Measurements from ENCODE around the gene SYNGR4.

Gene SYNGR4

GRCh38 chr19:48405010-48405659 is 41.0 kb downstream of the SYNGR4 start:
- Histone ChIP-seq H3K27ac (ENCODE audit: low read depth, low read length) (no peak overlapping the region), H2BK5ac (ENCODE audit: low read length) (no peak overlapping the region), H3K79me2 (ENCODE audit: control insufficient read depth, insufficient read depth, low read length) (no peaks in the 10 kb centered on the region), H2AK5ac (ENCODE audit: low read length) (no peak overlapping the region), H3K36me3 (ENCODE audit: control insufficient read depth, insufficient read depth, low read length) (no peaks in the 10 kb centered on the region), H3K4me2 (ENCODE audit: low read length) (no peak overlapping the region), H2BK120ac (ENCODE audit: low read depth, low read length) (no peak overlapping the region), H3K9ac (ENCODE audit: low read length) (no peak overlapping the region), H3K4me1 (ENCODE audit: control insufficient read depth, low read depth, low read length) (no peaks in the 10 kb centered on the region), H3K27me3 (ENCODE audit: insufficient read depth, low read length, poor library complexity) (no peaks in the 10 kb centered on the region), H2BK15ac (replicated peaks; ENCODE audit: low read depth) (no peak overlapping the region), H3K4ac (ENCODE audit: low read depth, low read length) (no peak overlapping the region), H3K56ac (ENCODE audit: low read length) (no peak overlapping the region), H4K8ac (ENCODE audit: low read depth, low read length) (no peak overlapping the region), H4K5ac (ENCODE audit: low read length) (no peak overlapping the region), H3K4me3 (ENCODE audit: low read length) (no peak overlapping the region), H3K18ac (ENCODE audit: low read length) (no peak overlapping the region), H3K79me1 (ENCODE audit: low read length) (no peaks in the 10 kb centered on the region), H3K23ac (ENCODE audit: low read length) (no peak overlapping the region)
- DNase-seq, result no peak
- WGBS (ENCODE audit: extremely low coverage, insufficient coverage, low lambda C conversion rate), result no CpG with 5 or more reads among the region's 27 CpGs

GRCh38 chr19:48405850-48406249 is 41.7 kb downstream of the SYNGR4 start:
- no CpG with 5 or more reads among the region's 13 CpGs for WGBS (ENCODE audit: extremely low coverage, insufficient coverage, low lambda C conversion rate)
- no peak overlapping the region for H2BK5ac ChIP-seq (ENCODE audit: low read length)
- no peak overlapping the region for H2AK5ac ChIP-seq (ENCODE audit: low read length)
- DNase-seq, result no peak
- no peak overlapping the region for H2BK120ac ChIP-seq (ENCODE audit: low read depth, low read length)
- no peak overlapping the region for H4K5ac ChIP-seq (ENCODE audit: low read length)
- no peak overlapping the region for H3K4me2 ChIP-seq (ENCODE audit: low read length)
- H2BK15ac ChIP-seq (replicated peaks; ENCODE audit: low read depth), result no peak overlapping the region
- H3K4me1 ChIP-seq (ENCODE audit: control insufficient read depth, low read depth, low read length), result no peaks in the 10 kb centered on the region
- no peaks in the 10 kb centered on the region for H3K27me3 ChIP-seq (ENCODE audit: insufficient read depth, low read length, poor library complexity)
- no peak overlapping the region for H4K8ac ChIP-seq (ENCODE audit: low read depth, low read length)
- no peaks in the 10 kb centered on the region for H3K79me2 ChIP-seq (ENCODE audit: control insufficient read depth, insufficient read depth, low read length)
- H3K36me3 ChIP-seq (ENCODE audit: control insufficient read depth, insufficient read depth, low read length), result no peaks in the 10 kb centered on the region
- H3K9ac ChIP-seq (ENCODE audit: low read length), result no peak overlapping the region
- no peak overlapping the region for H3K18ac ChIP-seq (ENCODE audit: low read length)
- H3K23ac ChIP-seq (ENCODE audit: low read length), result no peak overlapping the region
- no peak overlapping the region for H3K27ac ChIP-seq (ENCODE audit: low read depth, low read length)
- H3K79me1 ChIP-seq (ENCODE audit: low read length), result no peaks in the 10 kb centered on the region
- H3K4ac ChIP-seq (ENCODE audit: low read depth, low read length), result no peak overlapping the region
- no peak overlapping the region for H3K56ac ChIP-seq (ENCODE audit: low read length)
- no peak overlapping the region for H3K4me3 ChIP-seq (ENCODE audit: low read length)

DNA sequence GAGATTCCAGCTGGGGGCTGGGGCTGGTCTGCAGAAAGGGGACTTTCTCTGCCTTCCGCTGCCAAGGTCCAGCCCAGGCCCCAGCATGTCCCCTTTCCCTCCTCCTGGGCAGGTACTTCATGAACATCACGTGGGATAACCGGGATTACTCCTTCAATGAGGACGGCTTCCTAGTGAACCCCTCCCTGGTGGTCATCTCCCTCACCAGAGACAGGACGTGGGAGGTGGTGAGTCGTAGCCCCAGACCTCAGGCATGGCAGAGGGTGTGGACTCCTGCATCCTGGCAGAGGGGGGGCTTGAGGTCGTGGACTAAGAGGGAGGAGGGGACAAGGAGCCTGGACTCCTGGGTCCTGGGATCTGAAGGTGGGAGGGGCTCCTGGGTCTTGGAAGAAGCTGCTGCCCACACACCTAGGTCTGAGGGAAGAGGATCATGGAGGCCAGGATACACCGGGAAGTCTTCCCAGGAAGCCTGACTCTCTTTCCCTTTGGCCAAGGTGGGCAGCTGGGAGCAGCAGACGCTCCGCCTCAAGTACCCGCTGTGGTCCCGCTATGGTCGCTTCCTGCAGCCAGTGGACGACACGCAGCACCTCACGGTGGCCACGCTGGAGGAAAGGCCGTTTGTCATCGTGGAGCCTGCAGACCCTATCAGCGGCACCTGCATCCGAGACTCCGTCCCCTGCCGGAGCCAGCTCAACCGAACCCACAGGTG is 49.9 kb downstream of the SYNGR4 start:
- H3K9ac ChIP-seq (ENCODE audit: low read length), result peak overlapping the region; percentile 11
- no peak overlapping the region for H3K27ac ChIP-seq (ENCODE audit: low read depth, low read length)
- H3K4ac ChIP-seq (ENCODE audit: low read depth, low read length), result no peak overlapping the region
- H3K36me3 ChIP-seq (ENCODE audit: control insufficient read depth, insufficient read depth, low read length), result no peaks in the 10 kb centered on the region
- peak; percentile 61 for DNase-seq
- H3K27me3 ChIP-seq (ENCODE audit: insufficient read depth, low read length, poor library complexity), result no peaks in the 10 kb centered on the region
- H3K4me1 ChIP-seq (ENCODE audit: control insufficient read depth, low read depth, low read length), result no peaks in the 10 kb centered on the region
- H3K79me1 ChIP-seq (ENCODE audit: low read length), result no peaks in the 10 kb centered on the region
- peak overlapping the region; percentile 59 for H3K56ac ChIP-seq (ENCODE audit: low read length)
- H2BK5ac ChIP-seq (ENCODE audit: low read length), result no peak overlapping the region
- H4K8ac ChIP-seq (ENCODE audit: low read depth, low read length), result no peak overlapping the region
- no peak overlapping the region for H3K4me3 ChIP-seq (ENCODE audit: low read length)
- peak overlapping the region; percentile 6 for H3K4me2 ChIP-seq (ENCODE audit: low read length)
- H2AK5ac ChIP-seq (ENCODE audit: low read length), result no peak overlapping the region
- no CpG with 5 or more reads among the region's 24 CpGs for WGBS (ENCODE audit: extremely low coverage, insufficient coverage, low lambda C conversion rate)
- no peak overlapping the region for H2BK120ac ChIP-seq (ENCODE audit: low read depth, low read length)
- no peak overlapping the region for H2BK15ac ChIP-seq (replicated peaks; ENCODE audit: low read depth)
- H3K18ac ChIP-seq (ENCODE audit: low read length), result no peak overlapping the region
- H3K23ac ChIP-seq (ENCODE audit: low read length), result no peak overlapping the region
- no peak overlapping the region for H4K5ac ChIP-seq (ENCODE audit: low read length)
- H3K79me2 ChIP-seq (ENCODE audit: control insufficient read depth, insufficient read depth, low read length), result no peaks in the 10 kb centered on the region

DNA sequence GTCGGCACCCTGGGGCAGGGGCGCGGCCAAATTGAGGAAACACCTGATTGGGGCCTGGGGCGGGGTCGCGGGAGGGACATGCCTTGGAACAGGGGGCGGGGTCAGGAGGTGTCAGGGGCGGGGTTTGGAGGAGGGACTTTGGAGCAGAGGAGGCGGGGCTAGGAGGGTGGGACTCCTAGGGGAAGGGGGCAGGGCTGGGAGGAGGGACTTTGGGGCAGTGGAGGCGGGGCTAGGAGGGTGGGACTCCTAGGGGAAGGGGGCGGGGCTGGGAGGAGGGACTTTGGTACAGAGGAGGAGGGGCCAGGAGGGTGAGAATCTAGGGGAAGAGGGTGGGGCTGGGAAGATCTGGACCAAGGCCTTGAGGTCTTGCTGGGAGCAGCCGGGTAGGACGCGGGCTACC is 51.2 kb downstream of the SYNGR4 start:
- no peak overlapping the region for H4K5ac ChIP-seq (ENCODE audit: low read length)
- no peak overlapping the region for H2BK5ac ChIP-seq (ENCODE audit: low read length)
- no peaks in the 10 kb centered on the region for H3K4me1 ChIP-seq (ENCODE audit: control insufficient read depth, low read depth, low read length)
- no peak overlapping the region for H3K27ac ChIP-seq (ENCODE audit: low read depth, low read length)
- H3K79me2 ChIP-seq (ENCODE audit: control insufficient read depth, insufficient read depth, low read length), result no peaks in the 10 kb centered on the region
- H3K4me2 ChIP-seq (ENCODE audit: low read length), result no peak overlapping the region
- H3K4ac ChIP-seq (ENCODE audit: low read depth, low read length), result no peak overlapping the region
- no peak overlapping the region for H4K8ac ChIP-seq (ENCODE audit: low read depth, low read length)
- no peak overlapping the region for H3K18ac ChIP-seq (ENCODE audit: low read length)
- peak; percentile 93 for DNase-seq
- H2BK120ac ChIP-seq (ENCODE audit: low read depth, low read length), result no peak overlapping the region
- H3K79me1 ChIP-seq (ENCODE audit: low read length), result no peaks in the 10 kb centered on the region
- H3K23ac ChIP-seq (ENCODE audit: low read length), result no peak overlapping the region
- H3K27me3 ChIP-seq (ENCODE audit: insufficient read depth, low read length, poor library complexity), result no peaks in the 10 kb centered on the region
- no peak overlapping the region for H2BK15ac ChIP-seq (replicated peaks; ENCODE audit: low read depth)
- H2AK5ac ChIP-seq (ENCODE audit: low read length), result no peak overlapping the region
- H3K36me3 ChIP-seq (ENCODE audit: control insufficient read depth, insufficient read depth, low read length), result no peaks in the 10 kb centered on the region
- no peak overlapping the region for H3K56ac ChIP-seq (ENCODE audit: low read length)
- no peak overlapping the region for H3K9ac ChIP-seq (ENCODE audit: low read length)
- WGBS (ENCODE audit: extremely low coverage, insufficient coverage, low lambda C conversion rate), result no CpG with 5 or more reads among the region's 14 CpGs
- H3K4me3 ChIP-seq (ENCODE audit: low read length), result no peak overlapping the region

DNA sequence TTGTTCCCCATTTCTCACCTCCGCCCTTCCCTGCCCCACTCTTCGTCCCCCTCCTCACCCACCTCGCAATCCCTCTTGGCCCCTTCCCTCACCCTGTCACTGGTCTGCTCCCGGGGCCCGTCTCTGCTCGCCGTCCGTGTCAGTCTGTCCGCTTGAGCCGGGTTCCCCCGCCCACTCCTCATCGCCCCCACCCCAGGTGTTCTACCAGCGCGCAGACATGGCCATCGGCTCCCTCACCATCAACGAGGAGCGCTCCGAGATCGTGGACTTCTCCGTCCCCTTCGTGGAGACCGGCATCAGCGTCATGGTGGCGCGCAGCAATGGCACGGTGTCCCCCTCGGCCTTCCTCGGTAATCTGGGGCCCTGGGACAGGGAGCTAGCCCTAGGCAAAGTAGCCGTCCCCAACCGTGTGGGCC is 51.6 kb downstream of the SYNGR4 start:
- no peak overlapping the region for H3K56ac ChIP-seq (ENCODE audit: low read length)
- WGBS (ENCODE audit: extremely low coverage, insufficient coverage, low lambda C conversion rate), result no CpG with 5 or more reads among the region's 30 CpGs
- H2BK120ac ChIP-seq (ENCODE audit: low read depth, low read length), result no peak overlapping the region
- no peaks in the 10 kb centered on the region for H3K36me3 ChIP-seq (ENCODE audit: control insufficient read depth, insufficient read depth, low read length)
- no peak for DNase-seq
- no peaks in the 10 kb centered on the region for H3K79me2 ChIP-seq (ENCODE audit: control insufficient read depth, insufficient read depth, low read length)
- H3K4me1 ChIP-seq (ENCODE audit: control insufficient read depth, low read depth, low read length), result no peaks in the 10 kb centered on the region
- H3K18ac ChIP-seq (ENCODE audit: low read length), result no peak overlapping the region
- H2AK5ac ChIP-seq (ENCODE audit: low read length), result no peak overlapping the region
- no peak overlapping the region for H3K4me3 ChIP-seq (ENCODE audit: low read length)
- H3K79me1 ChIP-seq (ENCODE audit: low read length), result no peaks in the 10 kb centered on the region
- no peak overlapping the region for H4K5ac ChIP-seq (ENCODE audit: low read length)
- no peak overlapping the region for H4K8ac ChIP-seq (ENCODE audit: low read depth, low read length)
- H3K4ac ChIP-seq (ENCODE audit: low read depth, low read length), result no peak overlapping the region
- H3K23ac ChIP-seq (ENCODE audit: low read length), result no peak overlapping the region
- no peak overlapping the region for H2BK5ac ChIP-seq (ENCODE audit: low read length)
- no peaks in the 10 kb centered on the region for H3K27me3 ChIP-seq (ENCODE audit: insufficient read depth, low read length, poor library complexity)
- no peak overlapping the region for H3K4me2 ChIP-seq (ENCODE audit: low read length)
- H2BK15ac ChIP-seq (replicated peaks; ENCODE audit: low read depth), result no peak overlapping the region
- no peak overlapping the region for H3K9ac ChIP-seq (ENCODE audit: low read length)
- H3K27ac ChIP-seq (ENCODE audit: low read depth, low read length), result no peak overlapping the region
